Endothelial cell (in vitro differentiated cells): ENCODE data around the gene COPS7B. TPM values are rescaled to one million over a fixed set of nuclear protein-coding genes. Genes with fewer than 3 reads are reported as not detected.

Experiments used
- DNase-seq: peaks from one replicate; pipeline ENCODE4 v3.0.0; 2021; ENCODE audit warnings: low spot score
- H3K27ac Mint-ChIP-seq: one replicate; pipeline ENCODE4 v1.8.0; 2021; ENCODE audit warnings: mixed read lengths, inconsistent platforms; ENCODE audit not compliant: unreplicated experiment
- H3K27me3 Mint-ChIP-seq: one replicate; pipeline ENCODE4 v1.8.0; 2021; ENCODE audit warnings: mild to moderate bottlenecking, moderate library complexity, mixed read lengths, inconsistent platforms; ENCODE audit not compliant: unreplicated experiment
- H3K36me3 Mint-ChIP-seq: one replicate; pipeline ENCODE4 v1.8.0; 2021; ENCODE audit warnings: mild to moderate bottlenecking, low read depth, mixed read lengths, inconsistent platforms; ENCODE audit not compliant: unreplicated experiment
- H3K4me1 Mint-ChIP-seq: one replicate; pipeline ENCODE4 v1.8.0; 2021; ENCODE audit warnings: mild to moderate bottlenecking, mixed read lengths, inconsistent platforms; ENCODE audit not compliant: unreplicated experiment
- H3K4me3 Mint-ChIP-seq: one replicate; pipeline ENCODE4 v1.8.0; 2021; ENCODE audit warnings: mild to moderate bottlenecking, mixed read lengths, inconsistent platforms; ENCODE audit not compliant: unreplicated experiment
- H3K9me3 Mint-ChIP-seq: one replicate; pipeline ENCODE4 v1.8.0; 2021; ENCODE audit warnings: mixed read lengths, inconsistent platforms; ENCODE audit not compliant: unreplicated experiment
- CTCF ChIP-seq: fragments of 200-600 bp; sonication (generic); IDR thresholded peaks from one replicate; pipeline ENCODE4 v1.5.0; 2021; ENCODE audit warnings: antibody characterized with exemption; ENCODE audit not compliant: unreplicated experiment
- total RNA-seq: library from RNA; stranded (reverse); fragmentation: NEBNext Ultra II Directional; extraction: Animal tissue kit (Norgen Biotek cat#: 25700); gene quantifications from one replicate; pipeline ENCODE4 v1.2.1, GENCODE V29; 2021; ENCODE audit not compliant: unreplicated experiment

COPS7B gene
- total RNA-seq, 1 donor from 2014 or later, result 55.6 TPM

GRCh38 chr2:231765496-231765929, 20.7 kb upstream of the COPS7B start:
- DNase-seq, result no peak
- Mint-ChIP-seq H3K36me3 (no peaks in the 10 kb centered on the region), H3K9me3 (no peaks in the 10 kb centered on the region), H3K27me3 (no peaks in the 10 kb centered on the region), H3K4me3 (no peak overlapping the region), H3K4me1 (peaks cover 9% of the 10 kb centered on the region), H3K27ac (no peak overlapping the region)
- no peak for TF ChIP-seq CTCF

- Mint-ChIP-seq H3K36me3 (no peaks in the 10 kb centered on the region), H3K4me3 (no peak overlapping the region), H3K9me3 (no peaks in the 10 kb centered on the region), H3K4me1 (peaks cover 9% of the 10 kb centered on the region), H3K27me3 (no peaks in the 10 kb centered on the region), H3K27ac (no peak overlapping the region)
- no peak for TF ChIP-seq CTCF
- no peak for DNase-seq
These were observed 16.8 kb upstream of the COPS7B start for GRCh38 chr2:231769170-231770136.

DNA sequence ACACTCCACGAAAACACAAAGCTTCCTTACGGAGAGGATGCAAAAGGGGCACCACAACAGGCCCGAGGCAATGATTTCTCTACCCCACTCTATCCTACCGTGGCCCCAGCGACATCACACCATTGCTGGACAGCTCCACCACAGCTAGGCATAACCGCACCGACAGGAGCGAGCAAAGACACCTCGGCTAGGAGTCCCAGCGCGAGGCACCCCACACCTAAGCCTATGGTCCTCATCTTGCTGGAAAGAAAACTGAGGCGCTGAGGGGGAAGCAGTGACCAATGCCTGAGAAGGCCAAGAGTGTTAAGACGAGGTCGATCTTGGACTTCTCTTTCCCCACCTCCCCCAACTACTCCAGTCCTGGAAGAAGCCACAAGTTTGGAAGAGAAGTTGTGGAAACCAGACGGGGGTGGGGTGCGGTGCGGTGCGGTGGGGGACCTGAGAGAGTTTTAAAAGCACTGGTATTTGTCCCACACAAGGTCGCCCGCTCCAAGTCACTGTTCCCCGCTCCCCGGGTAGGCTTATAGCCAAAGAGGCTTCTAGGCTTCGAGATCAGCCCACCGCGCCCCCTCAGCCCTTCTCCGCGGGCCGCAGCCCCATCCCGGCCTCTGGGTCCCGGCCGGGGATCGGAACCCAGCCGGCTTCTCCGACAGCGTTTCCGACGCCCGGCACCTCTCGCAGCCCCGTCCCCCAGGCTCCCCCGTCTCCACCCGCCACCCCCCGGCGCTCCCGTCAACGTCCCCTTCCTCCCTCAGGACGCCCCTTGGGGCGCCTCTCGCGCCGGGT, 5.9 kb upstream of the COPS7B start:
- Mint-ChIP-seq H3K36me3 (peaks cover 5% of the 10 kb centered on the region), H3K9me3 (no peaks in the 10 kb centered on the region), H3K27me3 (peaks cover 8% of the 10 kb centered on the region), H3K4me1 (peaks cover 21% of the 10 kb centered on the region), H3K4me3 (peak overlapping the region; percentile 95), H3K27ac (peak overlapping the region; percentile 6)
- DNase-seq, result peak; percentile 49
- no peak for TF ChIP-seq CTCF

- TF ChIP-seq CTCF, result no peak
- Mint-ChIP-seq H3K27me3 (peaks cover 12% of the 10 kb centered on the region), H3K36me3 (peaks cover 5% of the 10 kb centered on the region), H3K4me1 (peaks cover 27% of the 10 kb centered on the region), H3K9me3 (no peaks in the 10 kb centered on the region), H3K27ac (peak within 1 kb of the TSS; percentile 91), H3K4me3 (peak within 1 kb of the TSS; percentile 95)
- DNase-seq, result peak; percentile 97
These were observed 5.1 kb upstream of the COPS7B start, which contains the start of gene PDE6D for GRCh38 chr2:231780909-231781797. PDE6D (minus strand) TSS chr2:231781282; CDS start chr2:231781114, 168 bp downstream.
